GM18951 (cell line): ENCODE results near the gene PHLDB2.

ENCODE experiments used
- POLR2A ChIP-seq: IDR thresholded peaks from 4 replicates; pipeline ENCODE4 v1.6.1; 2011; ENCODE audit warnings: mild to moderate bottlenecking; ENCODE audit not compliant: insufficient read length, insufficient read depth; ENCODE audit errors: extremely low read depth
- in situ Hi-C: fragments of 300-500 bp; cut with MboI; formaldehyde crosslinking; loops from one replicate; pipeline ENCODE4 v1.12.0; 2022; ENCODE audit warnings: low sequenced_read_pairs, mixed read lengths, inconsistent platforms; ENCODE audit not compliant: unreplicated experiment

The PHLDB2 gene

GRCh38 chr3:111932946-111933345 is 73.9 kb downstream of the PHLDB2 start:
- no peak for TF ChIP-seq POLR2A
- in situ Hi-C loops, result no loop called here

GRCh38 chr3:111936191-111936841 is 77.3 kb downstream of the PHLDB2 start:
- no peak for TF ChIP-seq POLR2A
- in situ Hi-C loops, result no loop called here

- no peak for TF ChIP-seq POLR2A
- in situ Hi-C loops, result no loop called here
Measured at GRCh38 chr3:111936967-111937366, 77.9 kb downstream of the PHLDB2 start.

GRCh38 chr3:111937871-111938270 is 78.8 kb downstream of the PHLDB2 start:
- no peak for TF ChIP-seq POLR2A

GRCh38 chr3:111939873-111940272 is 80.8 kb downstream of the PHLDB2 start:
- TF ChIP-seq POLR2A, result no peak
- in situ Hi-C loops, result no loop called here

More at GRCh38 chr3:111937871-111938270, 78.8 kb downstream of the PHLDB2 start:
- in situ Hi-C loops, result no loop called here

GRCh38 chr3:111943533-111943932 is 84.5 kb downstream of the PHLDB2 start:
- no peak for TF ChIP-seq POLR2A
- in situ Hi-C loops, result no loop called here

GRCh38 chr3:111944372-111944771 is 85.3 kb downstream of the PHLDB2 start:
- TF ChIP-seq POLR2A, result no peak
- in situ Hi-C loops, result no loop called here

- in situ Hi-C loops, result no loop called here
- no peak for TF ChIP-seq POLR2A
Measured at GRCh38 chr3:111947231-111947630, 88.2 kb downstream of the PHLDB2 start.

GRCh38 chr3:111948786-111949185 is 89.7 kb downstream of the PHLDB2 start:
- in situ Hi-C loops, result no loop called here
- TF ChIP-seq POLR2A, result no peak

GRCh38 chr3:111949712-111950111 is 90.6 kb downstream of the PHLDB2 start:
- in situ Hi-C loops, result loop anchor here (10.0 kb wide), 1 partner anchor 225 kb away; no protein-coding TSS in a partner anchor

GRCh38 chr3:111951032-111951431 is 92.0 kb downstream of the PHLDB2 start:
- TF ChIP-seq POLR2A, result no peak
- in situ Hi-C loops, result loop anchor here (10.0 kb wide), 1 partner anchor 226 kb away; no protein-coding TSS in a partner anchor

More at GRCh38 chr3:111949712-111950111, 90.6 kb downstream of the PHLDB2 start:
- no peak for TF ChIP-seq POLR2A

- TF ChIP-seq POLR2A, result no peak
- in situ Hi-C loops, result loop anchor here (10.0 kb wide), 1 partner anchor 227 kb away; no protein-coding TSS in a partner anchor
Measured at GRCh38 chr3:111952086-111952485, 93.0 kb downstream of the PHLDB2 start.

- in situ Hi-C loops, result loop anchor here (10.0 kb wide), 1 partner anchor 228 kb away; no protein-coding TSS in a partner anchor
- no peak for TF ChIP-seq POLR2A
Measured at GRCh38 chr3:111952866-111953450, 93.9 kb downstream of the PHLDB2 start.
